ACC112 (cell line): ENCODE results near the gene GAB1.

Source experiments
- H2AFZ ChIP-seq: fragments of 200-600 bp; sonication (generic); one replicate; pipeline ENCODE4 v1.6.0; 2017; ENCODE audit warnings: antibody characterized with exemption, low read length; ENCODE audit not compliant: unreplicated experiment
- H3K27ac ChIP-seq: fragments of 200-600 bp; sonication (generic); 2 replicates; pipeline ENCODE4 v1.5.1; 2014; ENCODE audit warnings: low read depth, mild to moderate bottlenecking, antibody characterized with exemption, low read length, moderate library complexity
- H3K27me3 ChIP-seq: fragments of 200-600 bp; sonication (generic); 2 replicates; pipeline ENCODE4 v1.6.1; 2014; ENCODE audit warnings: mild to moderate bottlenecking, antibody characterized with exemption, low read length, moderate library complexity, mixed read lengths; ENCODE audit not compliant: insufficient read depth
- H3K36me3 ChIP-seq: fragments of 200-600 bp; sonication (generic); 2 replicates; pipeline ENCODE4 v1.6.1; 2016; ENCODE audit warnings: mild to moderate bottlenecking, antibody characterized with exemption, low read length, moderate library complexity, mixed read lengths; ENCODE audit not compliant: insufficient read depth
- H3K4me1 ChIP-seq: fragments of 200-600 bp; sonication (generic); one replicate; pipeline ENCODE4 v1.6.1; 2016; ENCODE audit warnings: low read length, mixed read lengths; ENCODE audit not compliant: insufficient read depth, unreplicated experiment, control insufficient read depth
- H3K4me3 ChIP-seq: fragments of 200-600 bp; sonication (generic); 2 replicates; pipeline ENCODE4 v1.5.1; 2014; ENCODE audit warnings: mild to moderate bottlenecking, low read depth, low read length
- H3K79me2 ChIP-seq: fragments of 200-600 bp; sonication (generic); one replicate; pipeline ENCODE4 v1.6.0; 2016; ENCODE audit warnings: low read length; ENCODE audit not compliant: control insufficient read depth, unreplicated experiment, insufficient read depth

Gene GAB1

DNA sequence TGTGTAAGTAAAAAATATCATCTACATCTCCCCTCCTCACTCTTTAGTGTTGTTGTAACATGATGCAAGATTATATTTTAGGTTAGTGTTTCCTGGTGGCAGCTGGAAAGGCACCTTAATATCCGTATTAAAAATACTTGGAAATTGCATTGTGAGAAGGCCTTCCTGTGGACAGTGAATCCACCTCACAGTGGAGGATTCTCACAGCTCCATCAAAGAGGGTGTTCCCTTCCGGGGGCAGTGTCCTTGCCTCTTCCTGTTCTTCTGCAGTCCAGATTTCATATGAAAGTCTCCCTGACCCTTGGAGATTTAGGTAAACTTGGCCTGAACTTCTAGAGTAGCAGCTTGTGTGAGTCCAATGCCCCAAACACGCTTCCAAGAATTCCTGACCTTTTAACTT is 29.9 kb upstream of the GAB1 start:
- Histone ChIP-seq H3K27ac (no peak overlapping the region), H3K36me3 (no peaks in the 10 kb centered on the region), H3K4me3 (no peak overlapping the region), H3K4me1 (peaks cover 7% of the 10 kb centered on the region), H2AFZ (no peak overlapping the region), H3K79me2 (no peaks in the 10 kb centered on the region), H3K27me3 (no peaks in the 10 kb centered on the region)

- Histone ChIP-seq H3K27me3 (no peaks in the 10 kb centered on the region), H3K36me3 (no peaks in the 10 kb centered on the region), H3K27ac (no peak overlapping the region), H2AFZ (no peak overlapping the region), H3K79me2 (no peaks in the 10 kb centered on the region), H3K4me1 (peaks cover 4% of the 10 kb centered on the region), H3K4me3 (no peak overlapping the region)
Measured at GRCh38 chr4:143307531-143307930, 29.1 kb upstream of the GAB1 start.

DNA sequence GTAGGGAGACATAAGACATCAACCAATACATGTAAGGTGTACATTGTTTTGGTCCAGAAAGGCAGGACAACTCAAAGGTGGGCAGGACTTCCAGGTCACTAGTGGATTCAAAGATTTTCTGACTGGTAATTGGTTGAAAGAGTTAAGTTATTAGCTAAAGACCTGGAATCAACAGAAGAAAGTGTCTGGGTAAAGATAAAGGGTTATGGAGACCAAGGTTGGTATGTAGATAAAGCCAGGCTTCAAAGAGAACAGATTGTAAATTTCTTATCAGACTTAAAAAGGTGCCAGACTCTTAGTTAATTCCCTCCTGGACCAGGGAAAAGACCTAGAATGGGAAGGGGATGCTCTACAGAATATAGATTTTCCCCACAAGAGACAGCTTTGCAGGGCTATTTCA is 28.3 kb upstream of the GAB1 start:
- Histone ChIP-seq H2AFZ (no peak overlapping the region), H3K27me3 (no peaks in the 10 kb centered on the region), H3K36me3 (no peaks in the 10 kb centered on the region), H3K79me2 (no peaks in the 10 kb centered on the region), H3K4me1 (no peaks in the 10 kb centered on the region), H3K4me3 (no peak overlapping the region), H3K27ac (no peak overlapping the region)

DNA sequence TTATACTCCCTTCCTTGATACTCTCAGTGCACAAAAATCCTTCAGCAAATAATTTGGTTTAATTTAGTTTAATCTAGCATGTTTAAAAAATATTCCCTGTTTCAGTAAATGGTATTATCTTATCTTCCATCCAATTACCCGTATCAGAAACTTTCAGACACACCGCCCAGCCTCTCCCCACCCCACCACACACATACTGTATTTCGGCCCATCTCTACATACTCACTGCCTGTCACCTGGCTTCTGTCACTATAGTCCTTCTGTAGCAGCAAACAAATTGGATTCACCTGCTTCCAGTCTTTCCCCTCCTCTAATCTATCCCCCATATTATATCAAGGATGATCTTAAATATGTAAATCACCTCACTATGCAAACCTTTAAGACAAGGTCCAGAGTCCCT is 24.8 kb upstream of the GAB1 start:
- no peak overlapping the region for H2AFZ ChIP-seq
- no peaks in the 10 kb centered on the region for H3K27me3 ChIP-seq
- no peak overlapping the region for H3K4me3 ChIP-seq
- no peaks in the 10 kb centered on the region for H3K4me1 ChIP-seq
- H3K36me3 ChIP-seq = no peaks in the 10 kb centered on the region
- H3K79me2 ChIP-seq = no peaks in the 10 kb centered on the region
- no peak overlapping the region for H3K27ac ChIP-seq

DNA sequence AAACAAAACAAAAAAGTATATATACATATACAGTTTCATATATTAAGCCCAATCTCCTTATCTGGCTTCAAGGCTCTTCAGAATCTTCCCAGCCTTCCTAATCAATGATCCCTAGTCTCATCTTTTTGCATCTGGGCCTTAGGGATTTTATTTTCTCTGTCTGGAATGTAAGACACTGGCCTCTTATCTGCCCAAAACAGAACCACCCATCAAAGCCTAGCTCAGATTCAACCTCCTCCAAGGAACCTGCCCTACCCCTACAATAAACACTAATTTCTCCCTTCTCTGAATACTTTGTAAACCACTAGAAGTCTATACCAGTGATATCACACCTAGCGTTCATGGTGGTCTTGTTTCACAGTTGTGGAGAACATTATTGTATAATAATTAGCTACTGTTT is 23.2 kb upstream of the GAB1 start:
- H2AFZ ChIP-seq = no peak overlapping the region
- H3K36me3 ChIP-seq = no peaks in the 10 kb centered on the region
- no peak overlapping the region for H3K4me3 ChIP-seq
- no peaks in the 10 kb centered on the region for H3K79me2 ChIP-seq
- no peaks in the 10 kb centered on the region for H3K4me1 ChIP-seq
- no peaks in the 10 kb centered on the region for H3K27me3 ChIP-seq
- no peak overlapping the region for H3K27ac ChIP-seq

DNA sequence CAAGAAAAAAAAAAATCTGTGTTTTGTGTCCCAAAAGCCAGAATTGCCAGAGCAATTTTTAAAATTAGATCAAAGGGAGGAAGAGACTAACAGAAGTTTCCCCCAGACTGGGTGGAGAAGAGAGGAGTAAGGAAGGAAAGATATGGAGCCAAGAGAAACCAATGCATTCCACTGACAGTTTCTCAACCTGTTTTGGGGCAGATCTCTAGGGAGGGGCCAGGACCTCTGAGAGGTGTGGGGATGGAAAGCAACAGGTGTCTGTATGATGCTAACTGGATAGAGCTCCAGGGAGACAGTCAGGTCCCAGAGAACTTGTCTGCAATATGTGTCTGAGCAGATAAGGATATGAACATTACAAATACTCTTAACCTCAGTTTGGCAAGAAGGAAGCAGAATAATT is 22.7 kb upstream of the GAB1 start:
- Histone ChIP-seq H3K27me3 (no peaks in the 10 kb centered on the region), H3K4me1 (no peaks in the 10 kb centered on the region), H2AFZ (no peak overlapping the region), H3K4me3 (no peak overlapping the region), H3K36me3 (no peaks in the 10 kb centered on the region), H3K79me2 (no peaks in the 10 kb centered on the region), H3K27ac (no peak overlapping the region)

DNA sequence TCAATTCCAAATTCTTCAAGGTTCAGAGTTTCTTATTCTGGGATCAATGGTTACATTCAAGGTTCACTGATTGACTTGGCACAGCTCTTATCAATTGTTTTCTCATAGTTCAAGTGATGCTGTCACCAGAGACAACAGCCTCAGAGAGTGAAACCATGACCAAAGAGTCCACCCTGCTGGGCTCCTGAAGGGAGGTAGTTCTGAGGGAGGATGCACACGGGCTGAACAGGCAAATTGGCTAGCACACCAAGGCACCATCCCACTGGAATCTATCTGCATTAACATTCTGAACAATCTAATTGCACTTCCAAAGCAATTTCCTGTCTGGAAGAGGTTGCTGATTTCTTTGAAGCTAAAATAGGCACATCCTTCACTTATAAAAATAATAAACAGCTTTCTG is 16.6 kb upstream of the GAB1 start:
- H3K4me3 ChIP-seq = no peak overlapping the region
- no peaks in the 10 kb centered on the region for H3K27me3 ChIP-seq
- no peaks in the 10 kb centered on the region for H3K4me1 ChIP-seq
- H3K27ac ChIP-seq = no peak overlapping the region
- no peaks in the 10 kb centered on the region for H3K79me2 ChIP-seq
- no peaks in the 10 kb centered on the region for H3K36me3 ChIP-seq
- H2AFZ ChIP-seq = no peak overlapping the region

- no peaks in the 10 kb centered on the region for H3K36me3 ChIP-seq
- H3K4me3 ChIP-seq = no peak overlapping the region
- H3K27ac ChIP-seq = no peak overlapping the region
- H3K4me1 ChIP-seq = no peaks in the 10 kb centered on the region
- no peak overlapping the region for H2AFZ ChIP-seq
- H3K79me2 ChIP-seq = no peaks in the 10 kb centered on the region
- no peaks in the 10 kb centered on the region for H3K27me3 ChIP-seq
Measured at GRCh38 chr4:143326735-143327134, 9.9 kb upstream of the GAB1 start.

- H3K4me1 ChIP-seq = no peaks in the 10 kb centered on the region
- no peaks in the 10 kb centered on the region for H3K27me3 ChIP-seq
- no peak overlapping the region for H3K4me3 ChIP-seq
- no peaks in the 10 kb centered on the region for H3K79me2 ChIP-seq
- H3K27ac ChIP-seq = no peak overlapping the region
- H2AFZ ChIP-seq = no peak overlapping the region
- no peaks in the 10 kb centered on the region for H3K36me3 ChIP-seq
Measured at GRCh38 chr4:143329985-143330384, 6.7 kb upstream of the GAB1 start.

DNA sequence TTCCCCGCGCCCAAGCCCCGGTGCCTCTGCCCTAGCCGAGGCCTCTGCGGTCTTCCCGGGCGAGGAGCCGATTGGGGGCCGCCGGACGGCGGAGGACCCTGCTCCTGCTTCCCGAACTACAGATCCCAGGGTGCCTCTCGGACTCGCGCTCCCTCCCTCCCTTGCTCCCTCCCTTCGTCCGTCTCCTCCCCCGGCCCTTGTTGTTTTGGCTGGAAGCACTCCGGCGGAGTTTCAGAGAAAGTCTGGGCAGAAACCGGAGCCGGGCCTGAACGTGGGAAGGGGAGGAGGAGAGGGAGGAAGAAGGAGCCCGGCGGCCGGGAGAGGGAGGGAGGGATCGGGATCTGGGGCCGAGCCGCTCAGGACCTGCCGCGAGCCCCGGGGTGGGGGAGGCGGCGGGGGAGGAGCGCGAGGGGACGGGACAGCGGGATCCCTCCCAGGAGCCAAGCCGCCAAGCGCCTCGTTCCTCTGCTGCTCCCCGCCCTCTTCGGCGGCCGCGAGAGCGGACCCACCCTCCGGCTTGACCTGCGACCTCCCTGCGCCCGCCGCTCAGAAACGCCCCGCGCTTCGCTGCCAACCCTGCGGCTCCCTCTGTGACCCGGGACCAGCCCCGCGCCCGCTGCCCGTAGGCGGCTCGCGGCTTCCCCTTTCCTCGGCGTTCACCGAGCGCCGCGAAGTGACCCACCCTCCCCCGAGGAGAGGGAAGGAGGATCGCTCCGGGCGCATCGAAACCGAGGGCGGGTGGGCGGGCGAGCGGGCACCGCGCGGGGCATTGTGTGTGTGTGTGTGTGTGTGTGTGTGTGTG is 496 bp upstream of the GAB1 start:
- peak overlapping the region; percentile 79 for H3K27ac ChIP-seq

DNA sequence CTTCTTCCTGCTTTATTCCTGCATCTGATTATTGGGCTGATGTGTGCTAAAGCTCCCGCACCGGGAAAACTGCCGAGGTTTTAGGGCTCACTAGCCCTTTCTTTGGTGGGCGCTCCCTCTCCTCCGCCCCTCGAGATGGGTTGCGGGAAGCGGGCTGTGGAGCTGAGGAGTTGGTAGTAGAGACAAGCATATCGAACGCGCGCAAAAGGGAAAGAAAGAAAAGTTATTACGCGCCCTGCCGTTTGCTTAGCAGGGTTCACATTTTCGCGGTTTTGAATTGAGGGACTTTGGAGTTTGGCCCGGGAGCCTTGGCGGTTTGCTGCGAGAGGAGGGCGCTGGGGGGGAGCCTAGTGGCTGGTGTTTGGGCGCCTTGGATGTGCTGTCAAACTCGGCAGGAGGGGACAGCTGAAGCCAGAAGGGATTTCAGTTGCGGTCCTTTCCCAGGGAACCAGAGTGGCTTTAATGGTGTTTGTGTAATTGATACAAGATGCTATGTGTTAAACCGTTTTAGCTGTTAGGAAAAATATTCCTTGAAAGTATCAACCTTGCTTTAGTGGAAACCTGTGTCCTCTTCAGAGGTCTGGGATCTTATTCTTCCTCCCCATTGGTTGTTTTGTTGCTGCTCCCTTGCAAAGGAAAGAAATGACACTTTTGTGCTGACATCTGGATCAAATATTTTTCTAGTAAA is 1.1 kb downstream of the GAB1 start:
- H3K4me3 ChIP-seq = peak overlapping the region; percentile 92
- peak overlapping the region; percentile 14; the same call in 1 of the 2 replicates for H3K27ac ChIP-seq
- H2AFZ ChIP-seq = peak overlapping the region; percentile 80
- H3K79me2 ChIP-seq = peaks cover 27% of the 10 kb centered on the region
- H3K36me3 ChIP-seq = no peaks in the 10 kb centered on the region
- peaks cover 4% of the 10 kb centered on the region for H3K4me1 ChIP-seq
- H3K27me3 ChIP-seq = no peaks in the 10 kb centered on the region

More for the DNA sequence above, 496 bp upstream of the GAB1 start:
- H3K4me1 ChIP-seq = peaks cover 4% of the 10 kb centered on the region
- peak overlapping the region; percentile 92 for H3K4me3 ChIP-seq
- no peaks in the 10 kb centered on the region for H3K36me3 ChIP-seq
- H3K79me2 ChIP-seq = peaks cover 18% of the 10 kb centered on the region
- peak overlapping the region; percentile 80 for H2AFZ ChIP-seq
- H3K27me3 ChIP-seq = no peaks in the 10 kb centered on the region
